ENCODE results near the gene HINFP. TPM values are rescaled to one million over a fixed set of nuclear protein-coding genes. Genes with fewer than 3 reads are reported as not detected.

The HINFP gene
- total and polyA plus RNA-seq, 2 of the 8 experiments (the other 6 are each of a cell fraction or from before 2014, with no cell fraction given): 35.0 to 37.3 TPM

DNA sequence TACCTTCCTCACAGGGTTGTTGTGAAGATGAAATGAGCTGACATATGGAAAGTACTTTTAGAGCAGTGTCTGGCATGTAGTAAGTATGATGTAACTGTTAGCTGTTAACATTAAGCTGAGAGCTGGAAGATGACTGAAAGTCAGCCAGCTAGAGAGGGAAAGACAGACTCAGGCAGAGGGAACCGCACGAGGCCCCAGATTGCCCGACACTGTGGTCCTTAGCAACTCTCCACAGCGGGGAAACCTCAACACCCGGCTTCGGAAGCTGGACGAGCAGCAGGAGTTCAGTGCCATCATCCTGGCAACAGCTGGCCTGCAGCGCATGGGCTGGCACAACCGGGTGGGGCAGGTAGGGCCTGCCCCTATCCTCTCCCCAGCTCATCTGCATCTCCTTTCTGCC lies 30.2 kb upstream of the HINFP start:
- H3K23me2 ChIP-seq (ENCODE audit: low read depth, low read length): peaks cover 2% of the 10 kb centered on the region; the same call in 1 of the 2 replicates
- H3K4me1 ChIP-seq (replicated peaks in 1 of 4; ENCODE audit: control insufficient read depth in 3 of 4, insufficient read depth in 4 of 4, low read length in 3 of 4): peaks cover 0 to 13% (median 3%) of the 10 kb centered on the region in 4 experiments; a peak in 5 of 7 replicates
- no peak overlapping the region for H2BK120ac ChIP-seq (replicated peaks; ENCODE audit: low read depth, low read length)
- no peaks in the 10 kb centered on the region for H3K27me3 ChIP-seq (replicated peaks in 1 of 4; ENCODE audit: control insufficient read depth in 3 of 4, extremely low read depth in 1 of 4, insufficient read depth in 3 of 4, low read length in 3 of 4)
- H3K27ac ChIP-seq (ENCODE audit: low read depth, low read length): no peak overlapping the region
- no peak overlapping the region for H2BK5ac ChIP-seq (ENCODE audit: low read depth, low read length)
- no peak overlapping the region for H2BK20ac ChIP-seq (ENCODE audit: low read length)
- no peak overlapping the region for H2AK5ac ChIP-seq (ENCODE audit: low read depth, low read length)
- FAIRE-seq (no peak), DNase-seq (ENCODE audit: low read depth in 1 of 2, low spot score in 2 of 2) (no peak)
- H3K79me1 ChIP-seq (ENCODE audit: low read depth, low read length): peaks cover 16% of the 10 kb centered on the region
- no peak overlapping the region for H3K14ac ChIP-seq (ENCODE audit: insufficient read length)
- TF ChIP-seq GABPA (IDR thresholded peaks at IDR 0.05; ENCODE audit: borderline replicate concordance, insufficient read depth, low read length): no peak
- no peak for TF ChIP-seq TAF1 (IDR thresholded peaks at IDR 0.05; ENCODE audit: low read depth, low read length)
- no peak for TF ChIP-seq CHD2 (IDR thresholded peaks at IDR 0.05; ENCODE audit: low read length)
- TF ChIP-seq POLR2A (IDR thresholded peaks at IDR 0.05; ENCODE audit: control extremely low read depth in 1 of 2, low read depth in 2 of 2, low read length in 2 of 2): peak in 1 of 2 experiments; percentile 54; a peak in 1 of 3 replicates
- TF ChIP-seq POLR2AphosphoS5 (IDR thresholded peaks at IDR 0.05; ENCODE audit: low read depth, low read length): peak; percentile 32; the same call in 1 of the 2 replicates
- H3K9ac ChIP-seq (replicated peaks in 1 of 4; ENCODE audit: extremely low read depth in 1 of 4, low read depth in 3 of 4, low read length in 3 of 4): no peak overlapping the region
- ChIA-PET CTCF (ENCODE audit: partially characterized antibody) (interaction anchor here (0.7 to 1.3 kb wide), 6 partner anchors 30 to 249 kb away, joined by 3 to 7 read pairs (median 3); no protein-coding TSS in a partner anchor), POLR2A (ENCODE audit: partially characterized antibody) (interaction anchor here (0.7 to 7.4 kb wide), 10 partner anchors 11 to 78 kb away, joined by 3 to 139 read pairs (median 4); partner anchors contain the start of genes ABCG4, C2CD2L, DPAGT1 and HYOU1)
- no peak overlapping the region for H2BK15ac ChIP-seq (ENCODE audit: low read length)
- no peak overlapping the region for H3K4me3 ChIP-seq (ENCODE audit: extremely low read depth in 1 of 4, insufficient read depth in 2 of 4, low read depth in 3 of 4, low read length in 4 of 4)
- no peak overlapping the region for H3K18ac ChIP-seq (ENCODE audit: extremely low read depth, low read length)
- no peak overlapping the region for H3K4ac ChIP-seq (replicated peaks; ENCODE audit: insufficient read length, low read depth, low read length)
- H4K20me1 ChIP-seq (replicated peaks in 1 of 2; ENCODE audit: control insufficient read depth in 1 of 2, insufficient read depth in 2 of 2, low read length in 2 of 2): peaks cover 16 to 18% of the 10 kb centered on the region in 2 experiments
- H3K4me2 ChIP-seq (ENCODE audit: insufficient read depth in 1 of 2, low read depth in 2 of 2, low read length in 2 of 2): no peak overlapping the region
- no peaks in the 10 kb centered on the region for H3K9me3 ChIP-seq (ENCODE audit: insufficient read depth in 2 of 2, low read depth in 1 of 2, low read length in 1 of 2)
- H2AFZ ChIP-seq (ENCODE audit: low read length): no peak overlapping the region
- 93% methylated on average over 9 of the region's 9 CpGs; no CpG with 5 or more reads in 1 of the 2 experiments for WGBS, 2 experiments (ENCODE audit: extremely low coverage in 1 of 2, insufficient coverage in 1 of 2, insufficient read length in 1 of 2, insufficient replicate concordance in 2 of 2, low coverage in 1 of 2, low lambda C conversion rate in 2 of 2, missing lambda C conversion rate in 1 of 2)
- H3K23ac ChIP-seq (ENCODE audit: insufficient read length): no peak overlapping the region
- H4K8ac ChIP-seq (ENCODE audit: extremely low read depth, insufficient read depth, low read length): no peak overlapping the region
- peaks cover 3 to 40% (median 14%) of the 10 kb centered on the region in 4 experiments; a peak in 5 of 8 replicates for H3K36me3 ChIP-seq (ENCODE audit: control insufficient read depth in 2 of 4, insufficient read depth in 4 of 4, low read length in 3 of 4)
- no peak overlapping the region for H4K91ac ChIP-seq (replicated peaks; ENCODE audit: insufficient read length, low read length)
- no peak overlapping the region for H4K5ac ChIP-seq (ENCODE audit: insufficient read length, low read depth, low read length)
- H3K79me2 ChIP-seq (ENCODE audit: control insufficient read depth in 1 of 2, insufficient read depth in 2 of 2, low read length in 2 of 2): peaks cover 18 to 40% of the 10 kb centered on the region in 2 experiments
- H3K56ac ChIP-seq (replicated peaks; ENCODE audit: insufficient read length, low read depth, low read length): no peak overlapping the region
- H2BK12ac ChIP-seq (ENCODE audit: low read depth, low read length): no peak overlapping the region

All from H1 (cell line).